ENCODE results near the gene PTPRM. TPM values are rescaled to one million over a fixed set of nuclear protein-coding genes. Genes with fewer than 3 reads are reported as not detected.

PTPRM gene
- total and polyA plus RNA-seq, 2 of the 8 experiments (the other 6 are each of a cell fraction or from before 2014, with no cell fraction given): 4.1 to 7.0 TPM

DNA sequence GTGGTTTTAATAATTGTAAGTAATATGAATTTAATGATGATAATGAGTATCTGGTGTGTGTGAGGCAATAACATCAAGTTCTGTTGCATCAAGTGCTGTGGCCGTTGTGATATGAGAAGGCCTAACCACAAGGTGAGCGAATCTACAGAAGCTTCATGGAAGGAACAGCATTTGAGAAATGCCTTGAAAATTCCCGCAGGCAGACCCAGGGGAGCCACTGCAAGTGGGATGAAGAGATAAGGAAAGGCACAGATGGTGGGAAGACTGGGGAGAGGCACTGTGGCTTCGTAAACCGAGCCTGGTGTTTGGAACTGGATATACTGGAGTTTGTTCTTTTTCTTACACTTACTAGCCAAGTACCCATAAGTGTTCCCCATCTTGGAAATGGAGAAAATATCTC is 357.5 kb downstream of the PTPRM start:
- H3K23ac ChIP-seq (ENCODE audit: insufficient read length): no peak overlapping the region
- no peak overlapping the region for H2AFZ ChIP-seq (ENCODE audit: low read length)
- H2BK15ac ChIP-seq (ENCODE audit: low read length): no peak overlapping the region
- no peak overlapping the region for H3K9ac ChIP-seq (replicated peaks in 1 of 4; ENCODE audit: extremely low read depth in 1 of 4, low read depth in 3 of 4, low read length in 3 of 4)
- H4K8ac ChIP-seq (ENCODE audit: extremely low read depth, insufficient read depth, low read length): no peak overlapping the region
- DNase-seq (ENCODE audit: low read depth in 1 of 2, low spot score in 2 of 2) (no peak), FAIRE-seq (no peak)
- no peak overlapping the region for H3K14ac ChIP-seq (ENCODE audit: insufficient read length)
- POLR2A ChIA-PET (ENCODE audit: partially characterized antibody): no interaction called here
- H3K4me1 ChIP-seq (replicated peaks in 1 of 4; ENCODE audit: control insufficient read depth in 3 of 4, insufficient read depth in 4 of 4, low read length in 3 of 4): no peaks in the 10 kb centered on the region
- CTCF ChIA-PET (ENCODE audit: partially characterized antibody): no interaction called here
- H4K5ac ChIP-seq (ENCODE audit: insufficient read length, low read depth, low read length): no peak overlapping the region
- H3K18ac ChIP-seq (ENCODE audit: extremely low read depth, low read length): no peak overlapping the region
- H3K79me1 ChIP-seq (ENCODE audit: low read depth, low read length): no peaks in the 10 kb centered on the region
- no peak overlapping the region for H3K27ac ChIP-seq (ENCODE audit: low read depth, low read length)
- no peak overlapping the region for H3K56ac ChIP-seq (replicated peaks; ENCODE audit: insufficient read length, low read depth, low read length)
- no peak overlapping the region for H2BK20ac ChIP-seq (ENCODE audit: low read length)
- H3K36me3 ChIP-seq (ENCODE audit: control insufficient read depth in 2 of 4, insufficient read depth in 4 of 4, low read length in 3 of 4): no peaks in the 10 kb centered on the region
- no peak overlapping the region for H2AK5ac ChIP-seq (ENCODE audit: low read depth, low read length)
- no peaks in the 10 kb centered on the region for H3K79me2 ChIP-seq (ENCODE audit: control insufficient read depth in 1 of 2, insufficient read depth in 2 of 2, low read length in 2 of 2)
- no peak overlapping the region for H2BK120ac ChIP-seq (replicated peaks; ENCODE audit: low read depth, low read length)
- H3K9me3 ChIP-seq (ENCODE audit: insufficient read depth in 2 of 2, low read depth in 1 of 2, low read length in 1 of 2): no peaks in the 10 kb centered on the region
- no peak overlapping the region for H3K4me3 ChIP-seq (ENCODE audit: extremely low read depth in 1 of 4, insufficient read depth in 2 of 4, low read depth in 3 of 4, low read length in 4 of 4)
- no peak overlapping the region for H2BK5ac ChIP-seq (ENCODE audit: low read depth, low read length)
- H3K4ac ChIP-seq (replicated peaks; ENCODE audit: insufficient read length, low read depth, low read length): no peak overlapping the region
- H2BK12ac ChIP-seq (ENCODE audit: low read depth, low read length): no peak overlapping the region
- H3K27me3 ChIP-seq (replicated peaks in 1 of 4; ENCODE audit: control insufficient read depth in 3 of 4, extremely low read depth in 1 of 4, insufficient read depth in 3 of 4, low read length in 3 of 4): no peaks in the 10 kb centered on the region
- no peaks in the 10 kb centered on the region for H4K20me1 ChIP-seq (replicated peaks in 1 of 2; ENCODE audit: control insufficient read depth in 1 of 2, insufficient read depth in 2 of 2, low read length in 2 of 2)
- no peaks in the 10 kb centered on the region for H3K23me2 ChIP-seq (ENCODE audit: low read depth, low read length)
- H4K91ac ChIP-seq (replicated peaks; ENCODE audit: insufficient read length, low read length): no peak overlapping the region
- 89% methylated on average over 5 of the region's 5 CpGs; no CpG with 5 or more reads in 1 of the 2 experiments for WGBS, 2 experiments (ENCODE audit: extremely low coverage in 1 of 2, insufficient coverage in 1 of 2, insufficient read length in 1 of 2, insufficient replicate concordance in 2 of 2, low coverage in 1 of 2, low lambda C conversion rate in 2 of 2, missing lambda C conversion rate in 1 of 2)
- H3K4me2 ChIP-seq (ENCODE audit: insufficient read depth in 1 of 2, low read depth in 2 of 2, low read length in 2 of 2): no peak overlapping the region
- TF ChIP-seq, protein P1, sequence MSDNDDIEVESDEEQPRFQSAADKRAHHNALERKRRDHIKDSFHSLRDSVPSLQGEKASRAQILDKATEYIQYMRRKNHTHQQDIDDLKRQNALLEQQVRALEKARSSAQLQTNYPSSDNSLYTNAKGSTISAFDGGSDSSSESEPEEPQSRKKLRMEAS (IDR thresholded peaks at IDR 0.05): no peak
- TF ChIP-seq BCL11A (IDR thresholded peaks at IDR 0.05; ENCODE audit: low read depth in 2 of 2, low read length in 2 of 2): no peak
